GM10266 (cell line): ENCODE data around the gene GZMH.
"Not testable (repeated sequence)": the region's sequence is repeated elsewhere in the genome, so short reads cannot be mapped to it uniquely, and the experiment has no call there.

Source experiments
- DNase-seq: peaks from one replicate; pipeline ENCODE4 v3.0.0; 2012; ENCODE audit errors: extremely low spot score
- CTCF ChIP-seq: IDR thresholded peaks from 2 replicates; pipeline ENCODE4 v1.5.1; 2012; ENCODE audit warnings: mild to moderate bottlenecking, low read depth; ENCODE audit not compliant: control insufficient read depth, insufficient read depth; ENCODE audit errors: missing control alignments

Gene GZMH

GRCh38 chr14:24607635-24608514 is 1.6 kb downstream of the GZMH start:
- no peak for DNase-seq
- no peak for TF ChIP-seq CTCF

GRCh38 chr14:24607081-24607480 is 2.4 kb downstream of the GZMH start:
- TF ChIP-seq CTCF = no peak
- DNase-seq = no peak

- no peak for DNase-seq
- TF ChIP-seq CTCF = no peak
These were observed 3.2 kb downstream of the GZMH start for GRCh38 chr14:24606297-24606696.

- peak; percentile 92 for TF ChIP-seq CTCF
- DNase-seq = peak; percentile 75
These were observed 3.9 kb downstream of the GZMH start for GRCh38 chr14:24605435-24606190.

GRCh38 chr14:24597403-24597802 is 12.1 kb downstream of the GZMH start:
- no peak for TF ChIP-seq CTCF

GRCh38 chr14:24595073-24595808 is 14.2 kb downstream of the GZMH start:
- no peak for TF ChIP-seq CTCF
- DNase-seq = no peak

More at GRCh38 chr14:24597403-24597802, 12.1 kb downstream of the GZMH start:
- no peak for DNase-seq

- DNase-seq = not testable (repeated sequence)
These were observed 18.5 kb downstream of the GZMH start for GRCh38 chr14:24591004-24591403.

GRCh38 chr14:24584402-24584801 is 25.1 kb downstream of the GZMH start:
- not testable (repeated sequence) for DNase-seq
